ENCODE measurements around the gene IST1.

The IST1 gene

GRCh38 chr16:71882505-71883167 is 12.7 kb upstream of the IST1 start:
- H3K4me3 ChIP-seq (ENCODE audit: low read depth, low read length), result peak overlapping the region; percentile 73
- TF ChIP-seq CTCF (IDR thresholded peaks at IDR 0.05; ENCODE audit: low read depth, low read length), result peak; percentile 82

GRCh38 chr16:71883168-71883848 is 12.0 kb upstream of the IST1 start:
- no peak for TF ChIP-seq CTCF (IDR thresholded peaks at IDR 0.05; ENCODE audit: low read depth, low read length)
- H3K4me3 ChIP-seq (ENCODE audit: low read depth, low read length), result peak overlapping the region; percentile 73

- H3K4me3 ChIP-seq (ENCODE audit: low read depth, low read length), result peak within 1 kb of the TSS; percentile 73
- TF ChIP-seq CTCF (IDR thresholded peaks at IDR 0.05; ENCODE audit: low read depth, low read length), result peak; percentile 9; the same call in 1 of the 2 replicates
Measured at GRCh38 chr16:71883849-71884638, 11.3 kb upstream of the IST1 start, which contains the start of gene ZNF821. Gene ZNF821, minus strand, starts transcription at chr16:71884182. Its CDS starts 4,236 bp downstream, at chr16:71879946.

GRCh38 chr16:71885261-71885650 is 10.1 kb upstream of the IST1 start:
- H3K4me3 ChIP-seq (ENCODE audit: low read depth, low read length), result no peak overlapping the region
- TF ChIP-seq CTCF (IDR thresholded peaks at IDR 0.05; ENCODE audit: low read depth, low read length), result no peak

GRCh38 chr16:71889147-71889546 is 6.2 kb upstream of the IST1 start:
- no peak overlapping the region for H3K4me3 ChIP-seq (ENCODE audit: low read depth, low read length)
- TF ChIP-seq CTCF (IDR thresholded peaks at IDR 0.05; ENCODE audit: low read depth, low read length), result no peak

GRCh38 chr16:71893888-71894228 is 1.5 kb upstream of the IST1 start:
- TF ChIP-seq CTCF (IDR thresholded peaks at IDR 0.05; ENCODE audit: low read depth, low read length), result no peak
- peak overlapping the region; percentile 98 for H3K4me3 ChIP-seq (ENCODE audit: low read depth, low read length)
